ENCODE results near the gene F9. TPM values are rescaled to one million over a fixed set of nuclear protein-coding genes. Genes with fewer than 3 reads are reported as not detected.
"Not testable (repeated sequence)": the region's sequence is repeated elsewhere in the genome, so short reads cannot be mapped to it uniquely, and the experiment has no call there.

The F9 gene
- total RNA-seq, 1 donor from 2014 or later = not detected

DNA sequence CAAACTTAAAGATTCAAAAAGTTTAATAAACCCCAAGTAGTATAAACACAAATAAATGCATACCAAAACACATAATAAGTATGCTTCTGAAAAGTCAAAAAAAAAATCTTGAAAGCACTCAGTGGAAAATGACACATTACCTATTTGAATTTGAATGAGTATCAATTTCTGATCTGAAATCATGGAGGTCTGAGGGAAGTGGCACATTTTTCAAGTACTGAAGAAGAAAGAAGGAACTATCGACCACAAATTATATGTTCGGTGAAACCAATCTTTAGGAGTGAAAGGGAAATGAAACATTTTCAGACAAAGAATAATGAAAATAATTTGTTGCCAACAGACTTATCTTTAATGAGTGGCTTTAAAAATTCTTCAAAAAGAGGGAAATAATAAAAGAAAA lies 12.1 kb upstream of the F9 start:
- Mint-ChIP-seq H3K27me3 (ENCODE audit: low read depth, unreplicated experiment) (no peaks in the 10 kb centered on the region), H3K4me1 (ENCODE audit: low read depth, unreplicated experiment) (no peaks in the 10 kb centered on the region), H3K36me3 (ENCODE audit: low read depth, unreplicated experiment) (no peaks in the 10 kb centered on the region), H3K4me3 (ENCODE audit: unreplicated experiment) (no peak overlapping the region), H3K9me3 (ENCODE audit: unreplicated experiment) (no peaks in the 10 kb centered on the region), H3K27ac (ENCODE audit: unreplicated experiment) (no peak overlapping the region)
- no peak overlapping the region for H2AFZ ChIP-seq (ENCODE audit: low read depth, low read length)
- H3K79me2 ChIP-seq (ENCODE audit: insufficient read depth, low read length) = no peaks in the 10 kb centered on the region
- H3K9ac ChIP-seq (ENCODE audit: low read length) = no peak overlapping the region
- no peak overlapping the region for H3K4me3 ChIP-seq (ENCODE audit: insufficient read depth, low read depth, low read length)
- no peaks in the 10 kb centered on the region for H3K36me3 ChIP-seq (ENCODE audit: insufficient read depth, low read length)
- DNase-seq (ENCODE audit: low read depth) (no peak), FAIRE-seq (peak; percentile 94)
- H3K9me3 ChIP-seq (ENCODE audit: insufficient read depth, low read depth, low read length) = no peaks in the 10 kb centered on the region
- no peak overlapping the region for H3K4me2 ChIP-seq (ENCODE audit: low read length)
- no peak overlapping the region for H3K27ac ChIP-seq (ENCODE audit: low read depth, low read length)
- no peaks in the 10 kb centered on the region for H4K20me1 ChIP-seq (ENCODE audit: insufficient read depth, low read length)
- H3K27me3 ChIP-seq (ENCODE audit: insufficient read depth, low read length) = no peaks in the 10 kb centered on the region
- no peaks in the 10 kb centered on the region for H3K4me1 ChIP-seq (ENCODE audit: insufficient read depth, low read length)
- TF ChIP-seq, protein P1, sequence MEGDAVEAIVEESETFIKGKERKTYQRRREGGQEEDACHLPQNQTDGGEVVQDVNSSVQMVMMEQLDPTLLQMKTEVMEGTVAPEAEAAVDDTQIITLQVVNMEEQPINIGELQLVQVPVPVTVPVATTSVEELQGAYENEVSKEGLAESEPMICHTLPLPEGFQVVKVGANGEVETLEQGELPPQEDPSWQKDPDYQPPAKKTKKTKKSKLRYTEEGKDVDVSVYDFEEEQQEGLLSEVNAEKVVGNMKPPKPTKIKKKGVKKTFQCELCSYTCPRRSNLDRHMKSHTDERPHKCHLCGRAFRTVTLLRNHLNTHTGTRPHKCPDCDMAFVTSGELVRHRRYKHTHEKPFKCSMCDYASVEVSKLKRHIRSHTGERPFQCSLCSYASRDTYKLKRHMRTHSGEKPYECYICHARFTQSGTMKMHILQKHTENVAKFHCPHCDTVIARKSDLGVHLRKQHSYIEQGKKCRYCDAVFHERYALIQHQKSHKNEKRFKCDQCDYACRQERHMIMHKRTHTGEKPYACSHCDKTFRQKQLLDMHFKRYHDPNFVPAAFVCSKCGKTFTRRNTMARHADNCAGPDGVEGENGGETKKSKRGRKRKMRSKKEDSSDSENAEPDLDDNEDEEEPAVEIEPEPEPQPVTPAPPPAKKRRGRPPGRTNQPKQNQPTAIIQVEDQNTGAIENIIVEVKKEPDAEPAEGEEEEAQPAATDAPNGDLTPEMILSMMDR (IDR thresholded peaks at IDR 0.05; ENCODE audit: insufficient read depth, low read depth, low read length) = no peak
- no peak for TF ChIP-seq EZH2 (IDR thresholded peaks at IDR 0.05; ENCODE audit: insufficient read depth, low read length)

DNA sequence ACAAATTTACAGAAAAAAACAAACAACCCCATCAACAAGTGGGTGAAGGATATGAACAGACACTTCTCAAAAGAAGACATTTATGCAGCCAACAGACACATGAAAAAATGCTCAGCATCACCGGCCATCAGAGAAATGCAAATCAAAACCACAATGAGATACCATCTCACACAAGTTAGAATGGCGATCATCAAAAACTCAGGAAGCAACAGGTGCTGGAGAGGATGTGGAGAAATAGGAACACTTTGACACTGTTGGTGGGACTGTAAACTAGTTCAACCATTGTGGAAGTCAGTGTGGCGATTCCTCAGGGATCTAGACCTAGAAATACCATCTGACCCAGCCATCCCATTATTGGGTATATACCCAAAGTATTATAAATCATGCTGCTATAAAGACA lies 1.7 kb upstream of the F9 start:
- H3K36me3 ChIP-seq (ENCODE audit: insufficient read depth, low read length); H3K4me3 Mint-ChIP-seq (ENCODE audit: unreplicated experiment); H3K27ac Mint-ChIP-seq (ENCODE audit: unreplicated experiment); H3K27me3 Mint-ChIP-seq (ENCODE audit: low read depth, unreplicated experiment); H4K20me1 ChIP-seq (ENCODE audit: insufficient read depth, low read length); H3K9me3 ChIP-seq (ENCODE audit: insufficient read depth, low read depth, low read length); H3K27me3 ChIP-seq (ENCODE audit: insufficient read depth, low read length); DNase-seq (ENCODE audit: low read depth); H3K4me1 Mint-ChIP-seq (ENCODE audit: low read depth, unreplicated experiment); H3K4me3 ChIP-seq (ENCODE audit: insufficient read depth, low read depth, low read length); H3K4me2 ChIP-seq (ENCODE audit: low read length); FAIRE-seq; H3K4me1 ChIP-seq (ENCODE audit: insufficient read depth, low read length); H3K36me3 Mint-ChIP-seq (ENCODE audit: low read depth, unreplicated experiment); H3K9me3 Mint-ChIP-seq (ENCODE audit: unreplicated experiment); H3K27ac ChIP-seq (ENCODE audit: low read depth, low read length); H3K9ac ChIP-seq (ENCODE audit: low read length); H2AFZ ChIP-seq (ENCODE audit: low read depth, low read length); H3K79me2 ChIP-seq (ENCODE audit: insufficient read depth, low read length): not testable (repeated sequence)

DNA sequence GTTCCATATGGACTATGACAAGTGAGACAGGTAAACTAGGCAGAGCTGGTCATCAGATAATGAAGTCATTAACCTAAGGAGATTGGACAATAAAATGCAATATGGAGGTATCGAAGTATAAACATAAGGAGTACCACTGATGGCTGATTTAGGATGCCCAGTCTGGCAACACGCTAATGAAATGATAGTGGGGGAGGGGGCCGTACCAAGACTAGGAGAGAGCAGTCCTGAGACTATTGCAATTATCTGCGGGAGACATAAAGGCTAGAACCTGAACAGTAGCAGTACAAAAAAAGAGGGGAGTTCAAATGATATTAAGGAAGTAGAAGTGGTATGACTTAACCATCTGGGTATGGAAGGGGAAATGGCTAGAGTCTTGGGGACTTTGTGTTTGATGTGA lies 2.3 kb downstream of the F9 start:
- H3K36me3 Mint-ChIP-seq (ENCODE audit: low read depth, unreplicated experiment) = no peaks in the 10 kb centered on the region
- no peaks in the 10 kb centered on the region for H4K20me1 ChIP-seq (ENCODE audit: insufficient read depth, low read length)
- no peak overlapping the region for H3K27ac ChIP-seq (ENCODE audit: low read depth, low read length)
- no peak overlapping the region for H3K9ac ChIP-seq (ENCODE audit: low read length)
- no peaks in the 10 kb centered on the region for H3K9me3 ChIP-seq (ENCODE audit: insufficient read depth, low read depth, low read length)
- no peaks in the 10 kb centered on the region for H3K4me1 Mint-ChIP-seq (ENCODE audit: low read depth, unreplicated experiment)
- H3K27me3 ChIP-seq (ENCODE audit: insufficient read depth, low read length) = no peaks in the 10 kb centered on the region
- no peaks in the 10 kb centered on the region for H3K9me3 Mint-ChIP-seq (ENCODE audit: unreplicated experiment)
- H3K27ac Mint-ChIP-seq (ENCODE audit: unreplicated experiment) = no peak overlapping the region
- FAIRE-seq = no peak
- no peaks in the 10 kb centered on the region for H3K27me3 Mint-ChIP-seq (ENCODE audit: low read depth, unreplicated experiment)
- H3K4me2 ChIP-seq (ENCODE audit: low read length) = no peak overlapping the region
- H3K4me3 ChIP-seq (ENCODE audit: insufficient read depth, low read depth, low read length) = no peak overlapping the region
- H3K4me3 Mint-ChIP-seq (ENCODE audit: unreplicated experiment) = no peak overlapping the region
- TF ChIP-seq, protein P1 (IDR thresholded peaks at IDR 0.05; ENCODE audit: insufficient read depth, low read depth, low read length) = no peak
- no peak for TF ChIP-seq EZH2 (IDR thresholded peaks at IDR 0.05; ENCODE audit: insufficient read depth, low read length)
- no peak overlapping the region for H2AFZ ChIP-seq (ENCODE audit: low read depth, low read length)
- H3K36me3 ChIP-seq (ENCODE audit: insufficient read depth, low read length) = no peaks in the 10 kb centered on the region
- DNase-seq (ENCODE audit: low read depth) = no peak
- H3K79me2 ChIP-seq (ENCODE audit: insufficient read depth, low read length) = no peaks in the 10 kb centered on the region
- H3K4me1 ChIP-seq (ENCODE audit: insufficient read depth, low read length) = no peaks in the 10 kb centered on the region

Measured in astrocyte (in vitro differentiated cells and primary cell).